Epidermal melanocyte (primary cell): ENCODE results near the gene FKBP1A.

ENCODE experiments used
- DNase-seq: peaks from one replicate; pipeline ENCODE4 v3.0.0; 2011; ENCODE audit warnings: low spot score; ENCODE audit not compliant: insufficient read length

The FKBP1A gene

DNA sequence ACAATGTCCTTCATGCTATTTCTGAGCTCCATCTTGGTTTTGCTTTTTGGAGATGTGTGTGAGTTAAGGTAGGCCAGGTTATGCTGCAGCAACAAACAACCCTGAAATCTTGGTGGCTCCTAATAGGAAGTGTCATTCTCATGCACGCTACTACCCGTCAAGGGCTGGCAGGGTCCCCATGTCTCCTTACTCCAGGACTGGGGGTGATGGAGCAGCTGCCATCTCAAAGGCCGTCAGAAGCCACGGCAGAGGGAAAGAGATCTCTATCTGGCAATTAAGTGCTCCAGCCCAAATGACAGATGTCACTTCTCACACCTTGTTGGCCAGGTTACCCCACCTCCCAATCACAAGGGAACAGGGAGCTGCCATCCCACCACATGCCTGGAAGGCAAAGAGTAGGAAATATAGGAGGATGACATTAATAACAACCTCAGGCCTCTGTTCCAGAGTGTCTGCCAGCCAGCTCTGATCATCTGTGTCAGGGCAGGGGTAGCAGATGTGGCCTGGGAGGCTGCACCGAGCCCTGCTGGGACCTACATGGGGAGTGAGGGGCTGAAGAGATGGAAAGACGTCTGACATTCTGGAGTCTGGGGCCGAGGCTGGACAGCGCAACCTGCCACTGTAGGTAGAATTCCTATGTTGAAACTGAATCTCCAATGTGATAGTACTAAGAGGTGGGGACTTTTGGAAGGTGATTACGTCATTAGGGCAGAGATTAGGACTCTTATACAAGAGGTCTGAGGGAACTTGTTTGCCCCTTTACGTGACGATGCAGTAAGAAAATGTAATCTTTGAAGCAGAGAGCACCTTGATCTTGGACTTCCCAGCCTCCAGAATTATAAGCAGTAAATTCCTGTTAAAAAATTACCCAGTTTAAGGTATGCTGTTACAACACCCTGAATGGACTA is 59.1 kb downstream of the FKBP1A start:
- DNase-seq = no peak

GRCh38 chr20:1332749-1333300 is 60.0 kb downstream of the FKBP1A start:
- DNase-seq = no peak

- DNase-seq = no peak
Measured at GRCh38 chr20:1331801-1332453, 60.9 kb downstream of the FKBP1A start.

- no peak for DNase-seq
Measured at GRCh38 chr20:1331101-1331500, 61.8 kb downstream of the FKBP1A start.

DNA sequence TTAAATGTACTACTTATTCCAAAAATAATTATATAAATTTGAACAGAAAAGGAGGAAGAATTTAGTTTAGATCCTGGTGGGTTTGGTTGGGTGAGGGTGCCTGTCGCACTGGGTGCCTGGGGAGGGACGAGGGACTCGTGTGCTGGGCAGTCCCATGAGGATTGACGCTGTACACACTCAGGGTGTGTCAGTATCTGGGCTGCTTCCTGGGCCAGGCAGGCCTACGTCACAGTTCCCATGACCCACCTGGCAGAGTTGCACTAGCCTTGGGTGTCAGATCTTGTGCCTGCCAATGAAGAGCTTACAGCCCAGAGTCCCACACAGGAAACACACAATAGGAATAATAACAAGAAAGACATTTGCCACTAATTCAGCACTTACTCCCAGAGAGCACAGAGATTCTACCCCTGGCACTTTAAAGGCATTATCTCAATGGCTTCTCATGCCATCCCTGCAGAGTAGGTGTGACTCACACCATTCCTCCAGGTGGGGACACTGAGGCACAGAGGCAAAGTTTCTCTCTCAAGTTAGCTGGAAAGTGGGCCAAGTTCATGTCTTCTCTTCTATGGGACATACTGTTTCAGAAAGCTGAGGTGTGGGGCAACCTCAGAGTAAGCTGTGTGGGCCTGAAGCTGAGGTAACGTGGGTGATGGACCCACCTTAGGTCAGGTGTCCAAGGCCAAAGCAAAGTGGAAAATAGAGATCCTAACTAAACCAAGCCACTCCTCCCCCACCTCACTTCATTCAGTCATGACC is 62.6 kb downstream of the FKBP1A start:
- no peak for DNase-seq

DNA sequence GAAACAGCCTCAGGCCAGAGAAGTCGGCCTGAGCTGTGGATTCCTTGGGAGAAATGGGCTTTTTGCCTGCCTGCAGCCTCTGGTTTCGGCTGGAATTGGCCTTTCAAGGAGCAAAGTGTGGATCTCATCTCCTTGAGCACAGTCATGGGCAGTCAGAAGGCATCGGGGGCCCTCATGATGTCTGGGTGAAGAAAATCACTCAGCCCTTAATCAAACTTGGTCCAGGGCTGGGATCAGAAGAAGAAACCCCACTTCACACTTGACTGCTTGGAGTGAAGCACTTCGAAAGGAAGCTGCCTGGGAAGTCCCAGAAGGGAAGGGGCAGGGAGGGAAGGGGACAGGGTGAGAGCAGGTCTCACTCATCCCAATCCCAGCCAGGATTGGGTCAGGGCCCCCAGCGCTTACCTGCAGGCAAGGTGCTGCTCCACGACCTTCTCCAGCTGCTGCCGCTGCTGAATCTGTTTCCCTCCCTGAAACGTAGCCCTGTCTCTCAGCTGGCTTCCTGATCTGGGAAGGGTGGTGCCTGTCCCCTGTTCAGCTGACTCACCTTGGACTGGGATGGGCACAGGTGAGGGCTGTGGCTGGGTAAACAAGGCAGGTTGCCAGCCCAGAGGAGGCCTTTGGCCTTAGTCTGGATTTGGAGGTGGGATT is 64.0 kb downstream of the FKBP1A start, which contains the start of gene SDCBP2:
Gene SDCBP2, minus strand, starts transcription at position 460 of the 651 bp plus-strand sequence. CDS start 8,723 bp downstream, outside the sequence.
- no peak for DNase-seq

- DNase-seq = no peak
Measured at GRCh38 chr20:1327827-1328679, 64.8 kb downstream of the FKBP1A start.

GRCh38 chr20:1327241-1327653 is 65.6 kb downstream of the FKBP1A start:
- DNase-seq = no peak

DNA sequence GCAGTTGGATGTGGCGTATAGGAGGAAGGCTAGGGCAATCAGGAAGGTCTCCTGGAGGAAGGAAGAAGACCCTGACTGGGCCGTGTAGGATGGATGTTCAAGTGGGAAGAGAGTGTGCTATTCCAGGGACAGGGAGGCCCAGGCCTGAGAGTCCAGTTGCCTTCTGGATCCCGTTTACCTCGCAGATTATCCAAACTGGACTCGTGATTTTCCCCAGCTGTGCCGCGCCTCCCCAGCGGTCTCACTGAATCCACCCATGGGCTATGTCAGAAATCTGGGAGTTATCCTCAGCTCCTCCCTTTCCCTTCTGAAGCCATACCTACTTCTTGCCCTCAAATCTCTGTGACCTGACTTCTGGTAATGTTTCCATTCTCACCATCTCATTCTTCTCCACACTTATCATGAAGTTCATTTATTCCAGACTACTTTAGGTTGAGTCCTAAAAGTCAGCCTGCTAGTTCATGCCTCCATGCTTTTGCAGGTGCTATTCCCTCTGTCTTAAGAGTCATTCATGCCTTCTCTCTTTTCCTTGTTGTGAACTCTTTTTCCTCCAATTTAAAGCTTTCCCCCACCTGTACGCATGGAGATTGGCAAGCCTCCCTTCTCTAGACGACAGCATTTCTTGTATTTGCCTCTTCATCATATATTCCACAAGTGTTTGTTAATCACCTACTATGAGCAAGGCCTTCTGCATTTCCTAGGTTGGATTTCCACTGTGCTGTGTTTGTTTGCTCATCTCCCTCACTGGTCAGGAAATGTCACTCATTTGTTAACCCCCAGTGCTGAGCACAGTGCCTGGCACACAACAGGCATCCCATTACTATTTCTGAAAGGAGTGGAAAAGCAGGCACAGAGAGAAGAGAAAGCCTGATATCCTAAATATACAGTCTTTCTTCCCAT is 66.6 kb downstream of the FKBP1A start:
- DNase-seq = no peak

GRCh38 chr20:1325173-1326030 is 67.5 kb downstream of the FKBP1A start:
- peak; percentile 98 for DNase-seq

DNA sequence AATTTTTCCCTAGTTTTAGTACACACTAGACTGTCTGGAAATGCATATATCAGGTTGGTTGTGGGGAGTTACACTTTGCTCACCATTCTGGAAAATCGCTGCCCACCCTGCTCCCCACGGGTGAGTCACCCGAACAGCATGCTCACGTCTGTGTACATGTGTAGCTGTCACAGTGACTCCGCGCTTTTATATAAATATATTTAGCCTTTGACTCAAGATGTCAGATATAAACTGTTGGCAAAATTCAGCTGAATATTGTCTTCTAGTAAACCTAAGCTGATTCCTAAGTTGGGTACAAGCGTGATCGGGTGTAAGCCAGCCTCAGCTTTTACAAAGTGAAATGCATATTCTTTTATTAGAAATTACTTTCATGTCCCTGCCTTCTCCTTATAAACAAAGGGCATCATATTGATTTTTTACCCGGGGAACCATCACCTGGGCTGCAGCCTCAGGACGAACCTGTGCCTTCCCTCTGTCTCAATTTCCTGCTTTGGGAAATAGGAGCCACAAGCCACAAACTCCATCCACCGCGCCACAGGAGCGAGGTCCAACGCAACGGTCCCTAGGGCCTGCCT is 68.2 kb downstream of the FKBP1A start:
- no peak for DNase-seq

DNA sequence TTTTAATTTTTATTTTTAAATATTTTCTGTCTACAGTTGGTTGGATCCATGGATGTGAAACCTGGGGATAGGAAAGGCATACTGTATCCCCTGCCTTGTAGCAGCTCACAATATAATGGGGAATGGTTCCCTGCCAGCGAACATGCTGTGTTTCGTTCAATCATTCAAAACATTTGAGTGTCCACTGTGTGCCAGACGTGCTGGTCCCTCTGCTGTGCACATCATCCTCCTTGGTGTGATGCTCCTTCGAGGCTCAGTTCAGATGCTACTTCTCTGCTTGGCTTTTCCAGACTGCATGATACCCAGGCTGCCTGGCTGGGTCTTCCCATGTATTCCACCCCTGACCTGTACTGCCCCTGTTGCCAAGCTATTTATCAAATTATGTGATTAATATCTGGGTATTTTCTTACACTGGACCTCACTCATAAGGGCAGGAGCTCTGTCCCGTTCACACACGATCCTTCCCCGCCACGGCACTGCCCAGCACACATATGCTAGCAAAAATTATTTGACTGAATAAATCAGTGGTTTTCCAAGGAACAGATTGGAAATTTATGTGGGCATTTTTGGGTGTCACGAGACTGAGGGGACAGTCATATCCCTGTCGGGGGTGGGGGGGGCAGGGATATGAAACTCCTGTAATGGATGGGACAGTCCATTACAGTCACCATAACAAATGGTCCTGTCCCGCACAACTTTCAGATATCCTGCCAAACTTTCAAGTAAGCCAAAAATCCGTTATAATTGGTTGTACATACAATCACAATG is 68.8 kb downstream of the FKBP1A start:
- DNase-seq = no peak

DNA sequence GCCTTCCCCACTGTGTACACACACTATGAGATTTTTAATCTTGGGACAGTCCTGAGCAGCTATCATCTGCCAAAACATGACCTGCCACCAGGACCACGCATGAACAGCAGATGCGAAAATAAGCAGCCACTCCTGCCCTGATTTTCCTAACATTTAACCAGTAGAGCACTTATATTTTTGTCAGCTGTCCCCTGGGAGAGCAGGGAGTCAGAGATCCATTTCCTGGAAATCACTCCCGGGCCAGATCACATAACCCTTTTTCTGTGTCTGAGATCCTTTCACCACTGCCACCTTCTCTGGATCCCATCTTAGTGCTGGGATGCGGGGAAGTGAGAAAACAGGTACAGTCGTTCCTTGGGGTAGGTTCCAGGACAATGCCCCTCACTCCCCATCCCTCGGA is 69.6 kb downstream of the FKBP1A start:
- no peak for DNase-seq

GRCh38 chr20:1322511-1323245 is 70.2 kb downstream of the FKBP1A start:
- no peak for DNase-seq

DNA sequence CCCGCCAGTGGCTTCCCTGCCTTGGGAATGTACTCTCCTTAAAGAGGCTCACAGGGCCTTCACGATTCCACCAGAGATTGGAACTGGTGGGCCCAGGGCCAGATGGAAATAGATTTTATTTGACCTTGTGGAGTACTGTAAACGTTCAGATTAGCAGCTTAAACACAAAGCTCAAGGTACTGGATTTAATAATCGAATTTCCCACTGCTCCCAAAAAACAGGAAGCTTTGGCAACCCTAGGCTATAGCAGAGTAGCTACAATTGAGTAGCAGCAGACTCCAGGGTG is 71.3 kb downstream of the FKBP1A start:
- DNase-seq = no peak

DNA sequence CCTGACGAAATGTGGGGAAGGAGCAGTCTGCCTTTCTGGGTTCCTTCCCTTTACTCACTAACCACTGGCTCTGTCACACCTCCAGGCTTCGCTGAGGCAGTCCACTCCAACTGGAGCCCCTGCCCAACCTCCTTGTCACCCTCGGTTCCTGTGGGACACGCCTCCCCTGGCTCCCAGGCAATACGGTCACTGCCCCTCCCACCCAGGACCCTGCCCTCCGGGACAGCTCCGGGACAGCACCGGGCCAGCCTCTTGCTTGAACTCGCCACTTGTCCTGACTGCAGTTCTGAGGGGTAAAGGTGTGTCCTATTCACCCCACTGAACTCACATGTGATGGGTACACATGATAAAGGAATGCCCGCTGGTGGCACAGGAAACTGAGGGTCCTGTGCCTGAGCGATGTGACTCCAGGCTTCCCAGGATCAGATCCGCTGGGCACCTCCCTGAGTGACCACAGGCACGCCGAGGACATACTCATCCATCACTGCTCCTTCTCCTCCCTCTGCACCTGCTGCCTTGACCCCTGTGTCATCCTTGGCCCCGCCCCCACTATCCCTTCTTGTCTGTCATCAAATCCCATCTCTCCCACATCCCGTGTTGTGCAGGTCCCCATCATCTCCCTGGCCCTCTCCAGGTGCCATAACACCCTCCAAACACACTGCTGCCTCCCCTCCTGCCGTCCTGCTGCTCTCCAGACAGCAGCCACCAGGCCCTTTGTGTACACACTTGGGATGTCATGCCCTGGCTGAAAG is 71.8 kb downstream of the FKBP1A start:
- DNase-seq = no peak
